Activated CD8-positive, alpha-beta memory T cell treated with anti-CD3 and anti-CD28 coated beads, Interleukin-2, amount 10 ng/mL, durations not matched to agents 7 days and 5 days (primary cell): Measurements from ENCODE around the gene LRRD1. TPM values are rescaled to one million over a fixed set of nuclear protein-coding genes. Genes with fewer than 3 reads are reported as not detected.
"Not testable (repeated sequence)": the region's sequence is repeated elsewhere in the genome, so short reads cannot be mapped to it uniquely, and the experiment has no call there.

Experiments
- ATAC-seq: fragments of 150-1000 bp; cut with Tn5 transposase; one replicate; pipeline ENCODE4 v1.10.0; 2021; ENCODE audit warnings: moderate library complexity
- CTCF ChIA-PET: fragments of 350-600 bp; sonication (Branson Sonifier 250); formaldehyde crosslinking; loops from one replicate; lab custom pipeline; 2021; ENCODE audit warnings: antibody characterized with exemption; lab: Charles Lee
- DNase-seq: peaks from one replicate; pipeline ENCODE4 v3.0.0-alpha.2; 2020
- H3K27ac Mint-ChIP-seq: one replicate; pipeline ENCODE4 v1.8.0; 2021; ENCODE audit warnings: mild to moderate bottlenecking, mixed read lengths
- H3K27me3 Mint-ChIP-seq: one replicate; pipeline ENCODE4 v1.8.0; 2021; ENCODE audit warnings: mixed read lengths
- H3K36me3 Mint-ChIP-seq: one replicate; pipeline ENCODE4 v1.8.0; 2021; ENCODE audit warnings: mild to moderate bottlenecking, mixed read lengths
- H3K4me1 Mint-ChIP-seq: one replicate; pipeline ENCODE4 v1.8.0; 2021; ENCODE audit warnings: mixed read lengths
- H3K4me3 Mint-ChIP-seq: one replicate; pipeline ENCODE4 v1.8.0; 2021; ENCODE audit warnings: mild to moderate bottlenecking, moderate library complexity, mixed read lengths
- H3K9me3 Mint-ChIP-seq: one replicate; pipeline ENCODE4 v1.8.0; 2022; ENCODE audit warnings: low read depth, mixed read lengths
- total RNA-seq, 2 experiments: library from RNA; stranded (reverse); gene quantifications; one replicate each; pipeline ENCODE4 v1.2.3, GENCODE V29; 2021

The LRRD1 gene
- total RNA-seq, 2 experiments from 2014 or later: not detected

DNA sequence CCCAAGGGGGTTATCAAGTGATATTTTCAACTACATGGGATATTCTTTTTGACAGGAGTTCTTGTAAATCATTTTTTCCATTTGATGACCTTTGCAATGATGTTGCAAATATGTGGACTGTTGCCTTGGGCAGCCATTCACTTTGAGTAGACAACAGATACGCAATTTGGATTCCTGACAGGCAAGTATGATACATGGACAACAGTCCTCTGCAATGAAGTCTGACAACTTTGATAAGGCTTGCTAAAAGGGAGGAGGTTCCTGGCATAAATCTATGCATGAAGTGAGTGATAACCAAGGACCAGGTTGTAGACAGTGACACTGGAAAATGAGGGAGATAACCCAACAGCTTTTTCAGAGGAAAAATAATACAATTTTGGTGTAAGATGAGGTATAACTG lies 17.7 kb downstream of the LRRD1 start:
- ATAC-seq (no peak), DNase-seq (no peak)
- CTCF ChIA-PET: no interaction called here
- Mint-ChIP-seq H3K27ac (no peak overlapping the region), H3K4me3 (no peak overlapping the region), H3K4me1 (peaks cover 5% of the 10 kb centered on the region), H3K36me3 (peaks cover 1% of the 10 kb centered on the region), H3K9me3 (no peaks in the 10 kb centered on the region), H3K27me3 (peaks cover 30% of the 10 kb centered on the region)

DNA sequence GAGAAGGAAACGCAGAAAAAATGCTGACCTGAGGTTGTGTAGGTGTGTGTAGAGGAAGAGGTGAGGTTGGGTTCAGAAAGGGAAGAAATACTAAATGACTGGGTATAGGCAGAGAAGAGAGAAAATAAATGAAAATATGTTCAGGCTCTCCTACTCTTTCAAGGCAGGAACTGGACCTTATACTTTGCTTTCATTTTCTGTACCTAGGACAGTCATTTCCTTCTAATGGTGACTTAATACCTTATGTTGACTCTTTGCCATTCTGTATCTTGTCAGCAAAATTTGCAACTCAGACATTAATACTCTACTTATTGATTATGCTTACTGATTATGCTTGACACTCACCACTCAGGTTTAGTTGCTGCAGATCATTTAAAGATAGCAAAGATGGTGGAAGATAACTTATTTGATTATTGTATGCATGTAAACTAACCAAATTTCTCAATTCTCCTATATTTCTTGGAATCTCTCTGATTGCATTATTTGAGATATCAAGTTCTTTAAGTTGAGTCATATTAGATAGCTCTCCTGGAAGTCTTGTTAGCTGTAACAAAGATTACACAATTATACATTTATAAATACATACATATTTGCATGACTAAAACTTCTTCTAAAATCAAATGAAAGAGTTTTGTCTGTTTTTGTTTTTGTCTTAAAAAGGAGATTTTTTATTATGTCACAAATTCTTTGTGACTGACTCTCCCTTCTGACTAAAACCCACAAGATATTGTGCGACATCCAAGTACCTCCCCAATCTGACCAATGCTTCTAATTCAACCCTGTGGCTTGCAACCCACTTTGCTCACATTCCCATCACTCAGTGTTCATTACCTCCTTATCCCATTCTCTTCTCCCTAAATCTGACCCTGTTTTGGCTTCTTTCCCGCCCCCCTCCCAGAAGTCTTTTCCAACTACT lies 20.0 kb downstream of the LRRD1 start:
- H3K27ac Mint-ChIP-seq: no peak overlapping the region
- H3K36me3 Mint-ChIP-seq: peaks cover 1% of the 10 kb centered on the region
- H3K4me1 Mint-ChIP-seq: peaks cover 5% of the 10 kb centered on the region
- ATAC-seq: peak; percentile 53
- DNase-seq: no peak
- CTCF ChIA-PET: no interaction called here
- peaks cover 28% of the 10 kb centered on the region for H3K27me3 Mint-ChIP-seq
- no peak overlapping the region for H3K4me3 Mint-ChIP-seq
- no peaks in the 10 kb centered on the region for H3K9me3 Mint-ChIP-seq

- ATAC-seq: no peak
- peaks cover 18% of the 10 kb centered on the region for H3K27me3 Mint-ChIP-seq
- no peak overlapping the region for H3K27ac Mint-ChIP-seq
- no peak overlapping the region for H3K4me3 Mint-ChIP-seq
- CTCF ChIA-PET: no interaction called here
- peaks cover 5% of the 10 kb centered on the region for H3K4me1 Mint-ChIP-seq
- H3K36me3 Mint-ChIP-seq: peaks cover 1% of the 10 kb centered on the region
- no peak for DNase-seq
- H3K9me3 Mint-ChIP-seq: no peaks in the 10 kb centered on the region
These were observed 22.0 kb downstream of the LRRD1 start for GRCh38 chr7:92156990-92157389.

DNA sequence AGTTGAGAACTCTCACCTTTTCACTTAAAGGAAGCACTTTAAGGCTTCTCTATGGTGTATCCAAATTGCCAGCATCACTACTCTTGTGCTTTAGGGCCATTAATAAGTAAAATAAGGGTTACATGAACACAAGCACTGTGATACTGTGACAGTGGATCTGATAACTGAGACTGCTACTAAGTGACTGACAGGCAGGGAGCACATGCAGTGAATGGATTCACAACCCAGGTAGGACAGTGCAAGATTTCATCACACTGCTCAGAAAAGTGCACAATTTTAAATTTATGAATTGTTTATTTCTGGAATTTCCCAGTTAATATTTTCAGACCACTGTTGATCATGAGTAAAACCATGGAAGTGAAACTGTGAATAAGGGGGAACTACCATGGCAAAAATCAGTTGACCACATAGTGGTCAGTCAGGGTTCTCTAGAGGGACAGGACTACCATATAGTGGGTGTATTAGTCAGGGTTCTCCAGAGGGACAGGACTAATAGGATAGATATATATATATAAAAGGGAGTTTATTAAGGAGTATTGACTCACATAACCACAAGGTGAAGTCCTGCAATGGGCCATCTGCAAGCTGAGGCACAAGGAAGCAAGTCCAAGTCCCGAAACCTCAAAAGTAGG lies 23.7 kb downstream of the LRRD1 start:
- H3K36me3 Mint-ChIP-seq: peaks cover 1% of the 10 kb centered on the region
- H3K4me1 Mint-ChIP-seq: peaks cover 5% of the 10 kb centered on the region
- no peak overlapping the region for H3K27ac Mint-ChIP-seq
- H3K4me3 Mint-ChIP-seq: no peak overlapping the region
- DNase-seq (no peak), ATAC-seq (no peak)
- CTCF ChIA-PET: no interaction called here
- H3K9me3 Mint-ChIP-seq: no peaks in the 10 kb centered on the region
- H3K27me3 Mint-ChIP-seq: peaks cover 9% of the 10 kb centered on the region

DNA sequence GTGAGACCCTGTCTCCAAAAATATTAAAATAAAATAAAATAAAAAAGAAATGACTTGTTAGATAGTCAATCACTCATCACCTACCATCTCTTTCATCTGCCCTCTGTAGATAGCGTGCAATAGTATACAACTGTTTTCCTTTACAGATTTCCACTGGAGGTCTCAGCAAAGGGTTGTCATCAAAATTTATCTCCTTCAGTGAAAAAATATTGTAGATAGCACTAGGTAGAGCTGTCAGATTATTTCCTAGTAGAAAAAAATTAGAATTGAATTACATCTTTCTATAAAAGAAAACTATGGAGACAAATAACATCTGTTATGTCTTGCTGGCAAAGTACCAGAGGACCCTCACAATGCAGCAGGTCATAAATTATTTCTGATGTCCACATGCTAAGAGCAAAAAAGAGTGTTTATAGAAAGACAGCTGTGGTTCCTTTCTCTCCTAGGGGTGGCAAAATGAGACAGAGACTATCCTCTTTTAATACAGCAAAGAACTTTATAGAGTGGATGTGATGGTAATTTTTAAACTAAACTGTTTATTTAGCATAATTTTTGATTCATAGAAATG lies 28.4 kb downstream of the LRRD1 start:
- H3K4me1 Mint-ChIP-seq: no peaks in the 10 kb centered on the region
- CTCF ChIA-PET: no interaction called here
- no peaks in the 10 kb centered on the region for H3K9me3 Mint-ChIP-seq
- H3K4me3 Mint-ChIP-seq: no peak overlapping the region
- no peak overlapping the region for H3K27ac Mint-ChIP-seq
- H3K27me3 Mint-ChIP-seq: peaks cover 7% of the 10 kb centered on the region
- no peak for DNase-seq
- H3K36me3 Mint-ChIP-seq: no peaks in the 10 kb centered on the region
- no peak for ATAC-seq

DNA sequence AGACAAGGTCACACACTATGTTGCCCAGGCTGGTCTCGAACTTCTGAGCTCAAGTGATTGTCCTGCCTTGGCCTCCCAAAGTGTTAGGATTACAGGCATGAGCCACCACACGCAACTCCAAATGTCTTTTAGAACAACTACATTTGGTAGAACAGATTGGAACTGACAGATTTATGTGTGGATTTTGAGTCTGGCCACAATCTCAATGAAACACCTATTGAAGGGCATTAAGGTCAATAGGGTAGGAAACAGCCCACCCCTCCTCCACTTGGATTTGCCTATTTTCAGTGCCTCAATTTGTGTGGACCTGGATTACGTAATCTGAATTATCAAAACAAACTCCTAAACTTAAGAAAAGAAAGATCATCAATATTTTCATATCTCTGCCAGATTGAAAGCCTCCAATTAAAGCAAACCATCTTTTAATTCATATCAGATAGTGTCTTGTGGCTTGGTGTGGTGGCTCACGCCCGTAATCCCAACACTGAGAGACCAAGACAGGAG lies 29.2 kb downstream of the LRRD1 start:
- no peak for ATAC-seq
- peaks cover 3% of the 10 kb centered on the region for H3K27me3 Mint-ChIP-seq
- no peak overlapping the region for H3K27ac Mint-ChIP-seq
- no peaks in the 10 kb centered on the region for H3K9me3 Mint-ChIP-seq
- CTCF ChIA-PET: no interaction called here
- no peaks in the 10 kb centered on the region for H3K4me1 Mint-ChIP-seq
- no peak for DNase-seq
- H3K36me3 Mint-ChIP-seq: no peaks in the 10 kb centered on the region
- H3K4me3 Mint-ChIP-seq: no peak overlapping the region

GRCh38 chr7:92143192-92143880 lies 35.6 kb downstream of the LRRD1 start:
- H3K27me3 Mint-ChIP-seq, ATAC-seq, H3K27ac Mint-ChIP-seq, DNase-seq, H3K9me3 Mint-ChIP-seq, CTCF ChIA-PET, H3K4me1 Mint-ChIP-seq, H3K36me3 Mint-ChIP-seq, H3K4me3 Mint-ChIP-seq: not testable (repeated sequence)

GRCh38 chr7:92142791-92143190 lies 36.2 kb downstream of the LRRD1 start:
- H3K9me3 Mint-ChIP-seq, H3K4me1 Mint-ChIP-seq, H3K4me3 Mint-ChIP-seq, H3K27ac Mint-ChIP-seq, H3K36me3 Mint-ChIP-seq, DNase-seq, H3K27me3 Mint-ChIP-seq, CTCF ChIA-PET, ATAC-seq: not testable (repeated sequence)

GRCh38 chr7:92141161-92141560 lies 37.8 kb downstream of the LRRD1 start:
- no peak overlapping the region for H3K27ac Mint-ChIP-seq
- H3K4me3 Mint-ChIP-seq: no peak overlapping the region
- H3K4me1 Mint-ChIP-seq: peaks cover 6% of the 10 kb centered on the region
- ATAC-seq (no peak), DNase-seq (no peak)
- H3K36me3 Mint-ChIP-seq: peaks cover 5% of the 10 kb centered on the region
- peaks cover 2% of the 10 kb centered on the region for H3K9me3 Mint-ChIP-seq
- CTCF ChIA-PET: no interaction called here
- H3K27me3 Mint-ChIP-seq: no peaks in the 10 kb centered on the region

DNA sequence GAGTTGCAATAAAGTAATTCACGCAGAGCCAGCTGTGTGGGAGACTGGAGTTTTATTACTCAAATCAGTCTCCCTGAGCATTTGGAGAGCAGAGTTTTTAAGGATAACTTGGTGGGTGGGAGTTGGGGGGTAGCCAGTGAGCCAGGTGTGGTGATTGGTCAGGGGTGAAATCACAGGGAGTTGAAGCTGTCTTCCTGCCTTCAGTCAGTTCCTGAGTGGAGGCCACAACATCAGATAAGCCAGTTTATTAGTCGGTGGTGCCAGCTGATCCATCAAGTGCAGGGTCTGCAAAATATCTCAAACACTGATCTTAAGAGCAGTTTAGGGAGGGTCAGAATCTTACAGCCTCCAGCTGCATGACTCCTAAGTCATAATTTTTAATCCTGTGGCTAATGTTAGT lies 41.4 kb downstream of the LRRD1 start:
- ATAC-seq (no peak), DNase-seq (no peak)
- CTCF ChIA-PET: interaction anchor here (0.9 kb wide), 1 partner anchor 10 kb away, joined by 3 read pairs; no protein-coding TSS in a partner anchor
- Mint-ChIP-seq H3K4me1 (peaks cover 27% of the 10 kb centered on the region), H3K27me3 (peaks cover 4% of the 10 kb centered on the region), H3K27ac (no peak overlapping the region), H3K9me3 (peaks cover 2% of the 10 kb centered on the region), H3K4me3 (no peak overlapping the region), H3K36me3 (peaks cover 10% of the 10 kb centered on the region)

DNA sequence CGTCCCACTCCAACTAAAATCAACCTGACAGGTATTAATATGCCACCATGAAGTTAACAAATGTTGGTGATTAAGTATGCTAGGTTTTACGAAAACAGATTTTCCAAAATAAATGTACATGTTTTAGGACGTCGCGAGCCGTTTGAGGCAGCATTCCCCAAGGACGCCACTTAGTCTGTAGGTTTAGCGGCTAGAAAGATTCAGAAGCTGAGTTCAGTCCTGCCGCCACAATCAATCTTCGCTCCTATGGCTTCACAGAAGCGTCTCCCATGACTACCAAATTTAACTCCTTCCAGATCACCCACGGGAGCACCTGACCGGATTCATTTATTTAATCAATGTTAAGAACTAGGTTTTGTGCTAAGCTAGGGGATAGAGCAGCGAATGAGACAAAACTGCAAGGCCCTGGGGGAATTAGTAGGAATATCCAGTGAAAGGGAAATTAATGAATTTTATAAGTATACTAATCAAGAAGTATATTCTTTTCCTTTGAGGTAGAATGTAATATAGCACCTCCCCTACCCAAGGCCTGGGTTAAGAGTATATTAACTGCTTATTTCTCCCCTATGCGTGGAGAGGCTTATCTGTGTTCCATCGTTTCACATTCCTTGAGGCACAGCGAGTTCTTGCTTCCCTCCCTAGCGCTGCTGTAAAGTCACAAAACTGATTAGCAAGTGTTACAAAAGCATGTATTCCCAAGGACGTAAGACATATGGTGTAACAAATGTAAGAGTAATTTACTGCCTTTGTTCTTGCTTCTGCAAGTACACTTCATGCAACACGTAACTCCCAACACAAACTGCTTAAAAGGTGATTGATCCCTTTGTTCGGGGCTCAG lies 43.7 kb downstream of the LRRD1 start:
- peak overlapping the region; percentile 93 for H3K4me3 Mint-ChIP-seq
- peaks cover 4% of the 10 kb centered on the region for H3K27me3 Mint-ChIP-seq
- DNase-seq (peak; percentile 43), ATAC-seq (no peak)
- H3K4me1 Mint-ChIP-seq: peaks cover 40% of the 10 kb centered on the region
- H3K27ac Mint-ChIP-seq: peak overlapping the region; percentile 100
- peaks cover 20% of the 10 kb centered on the region for H3K36me3 Mint-ChIP-seq
- CTCF ChIA-PET: interaction anchor here (0.7 to 1.4 kb wide), 4 partner anchors 10 to 313 kb away, joined by 3 to 6 read pairs (median 4); partner anchors contain the start of gene MTERF1
- peaks cover 2% of the 10 kb centered on the region for H3K9me3 Mint-ChIP-seq

DNA sequence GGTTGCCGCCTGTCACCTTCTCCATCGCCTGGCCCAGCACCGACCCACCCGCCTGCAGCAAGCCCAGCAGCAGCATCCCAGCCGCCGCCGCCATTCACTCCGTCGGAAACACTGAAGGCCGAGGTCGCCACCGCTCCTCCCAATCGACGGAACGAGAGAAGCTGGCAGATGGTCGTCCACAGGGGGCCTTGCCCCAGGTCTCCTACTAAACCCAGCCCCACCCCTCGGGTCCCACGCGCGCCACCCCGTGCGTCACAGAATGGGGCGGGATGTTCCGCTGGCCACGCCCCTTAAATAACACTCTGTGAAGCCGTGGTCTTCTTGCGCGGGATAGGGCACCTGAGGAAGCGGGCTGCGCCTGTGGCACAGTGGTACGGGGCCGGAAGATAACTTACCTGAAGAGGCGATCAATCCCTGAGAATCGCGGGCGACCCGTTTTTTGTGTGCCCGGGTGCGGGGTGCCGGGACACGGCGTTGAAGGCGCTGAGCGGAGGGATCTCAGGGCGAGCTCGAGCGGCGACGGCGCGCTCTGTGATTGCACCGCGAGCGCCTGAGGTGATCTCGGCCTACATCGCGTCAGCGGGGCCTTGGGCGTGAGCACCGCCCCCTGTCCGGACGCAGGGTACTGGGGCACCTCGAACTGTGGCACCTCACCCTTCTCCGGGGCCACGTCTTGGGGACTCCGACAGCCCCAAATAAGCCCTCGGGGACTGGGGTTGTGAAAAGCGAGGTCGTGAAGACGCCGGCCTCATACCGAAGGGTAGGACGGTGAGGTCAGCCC lies 44.5 kb downstream of the LRRD1 start, which contains the start of gene CYP51A1:
CYP51A1 (minus strand) TSS at position 207 of the 781 bp plus-strand sequence; CDS start at position 94, 113 bp downstream.
- ATAC-seq: peak; percentile 93
- CTCF ChIA-PET: interaction anchor here (0.7 to 1.4 kb wide), 4 partner anchors 9 to 314 kb away, joined by 3 to 6 read pairs (median 4); partner anchors contain the start of gene MTERF1
- peaks cover 40% of the 10 kb centered on the region for H3K4me1 Mint-ChIP-seq
- peak within 1 kb of the TSS; percentile 100 for H3K27ac Mint-ChIP-seq
- H3K4me3 Mint-ChIP-seq: peak within 1 kb of the TSS; percentile 93
- peaks cover 25% of the 10 kb centered on the region for H3K36me3 Mint-ChIP-seq
- H3K27me3 Mint-ChIP-seq: peaks cover 4% of the 10 kb centered on the region
- DNase-seq: peak; percentile 95
- H3K9me3 Mint-ChIP-seq: peaks cover 2% of the 10 kb centered on the region
